ENCODE results near the gene SLC9A7.

SLC9A7 gene

GRCh38 chrX:46707274-46707965 is 51.5 kb downstream of the SLC9A7 start:
- WGBS, 2 experiments: 91 to 97% methylated on average over 9 of the region's 9 CpGs
- Histone ChIP-seq H3K27ac (ENCODE audit: insufficient read depth, low read depth, low read length, poor library complexity, severe bottlenecking) (no peak overlapping the region), H3K27me3 (ENCODE audit: control insufficient read depth, insufficient read depth, low read length, poor library complexity, severe bottlenecking) (no peaks in the 10 kb centered on the region), H3K4me1 (ENCODE audit: control insufficient read depth, insufficient read depth, low read length) (no peaks in the 10 kb centered on the region), H3K9me3 (ENCODE audit: control insufficient read depth, low read length) (no peaks in the 10 kb centered on the region), H3K4me3 (ENCODE audit: insufficient read depth, low read depth, low read length) (no peak overlapping the region), H3K36me3 (ENCODE audit: control insufficient read depth, insufficient read depth, low read length) (no peaks in the 10 kb centered on the region)

DNA sequence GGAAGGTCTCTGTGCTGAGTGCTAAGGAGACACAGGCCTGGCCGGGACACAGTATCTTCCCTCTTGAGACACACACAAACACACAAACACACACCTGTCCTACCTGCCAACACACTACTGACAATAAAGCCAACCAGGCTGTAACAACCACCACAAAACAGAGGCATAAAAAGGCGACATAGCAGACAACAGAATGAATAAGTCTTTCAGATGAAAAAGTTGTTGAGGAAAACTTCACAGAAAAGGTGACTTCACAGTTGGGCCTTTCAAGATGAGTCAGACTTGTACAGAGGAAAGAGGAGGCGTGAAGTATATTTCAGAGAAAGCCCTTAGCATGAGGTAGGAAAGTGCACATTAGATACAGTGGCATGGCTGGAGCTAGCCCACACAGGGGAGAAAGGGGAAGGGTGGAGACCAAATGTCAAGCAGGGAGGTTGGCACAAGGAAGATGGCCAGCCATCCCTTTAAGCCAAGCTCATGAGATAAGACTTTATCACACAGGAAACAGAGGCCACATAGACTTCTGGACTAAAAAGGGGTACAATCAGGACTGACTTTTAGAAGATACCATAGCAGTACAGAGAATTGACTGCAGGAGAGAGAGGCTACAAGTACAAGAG is 54.0 kb downstream of the SLC9A7 start:
- H3K9me3 ChIP-seq (ENCODE audit: control insufficient read depth, low read length): no peaks in the 10 kb centered on the region
- WGBS, 2 experiments: 92 to 93% methylated on average over 3 of the region's 3 CpGs
- no peak overlapping the region for H3K4me3 ChIP-seq (ENCODE audit: insufficient read depth, low read depth, low read length)
- H3K4me1 ChIP-seq (ENCODE audit: control insufficient read depth, insufficient read depth, low read length): no peaks in the 10 kb centered on the region
- no peaks in the 10 kb centered on the region for H3K27me3 ChIP-seq (ENCODE audit: control insufficient read depth, insufficient read depth, low read length, poor library complexity, severe bottlenecking)
- H3K36me3 ChIP-seq (ENCODE audit: control insufficient read depth, insufficient read depth, low read length): no peaks in the 10 kb centered on the region
- no peak overlapping the region for H3K27ac ChIP-seq (ENCODE audit: insufficient read depth, low read depth, low read length, poor library complexity, severe bottlenecking)

- Histone ChIP-seq H3K36me3 (ENCODE audit: control insufficient read depth, insufficient read depth, low read length) (no peaks in the 10 kb centered on the region), H3K9me3 (ENCODE audit: control insufficient read depth, low read length) (no peaks in the 10 kb centered on the region), H3K4me3 (ENCODE audit: insufficient read depth, low read depth, low read length) (no peak overlapping the region), H3K4me1 (ENCODE audit: control insufficient read depth, insufficient read depth, low read length) (no peaks in the 10 kb centered on the region), H3K27ac (ENCODE audit: insufficient read depth, low read depth, low read length, poor library complexity, severe bottlenecking) (no peak overlapping the region), H3K27me3 (ENCODE audit: control insufficient read depth, insufficient read depth, low read length, poor library complexity, severe bottlenecking) (no peaks in the 10 kb centered on the region)
- 88 to 93% methylated on average over 3 to 4 of the region's 4 CpGs for WGBS, 2 experiments
Observed at GRCh38 chrX:46703980-46704379, 54.9 kb downstream of the SLC9A7 start.

- no peak overlapping the region for H3K27ac ChIP-seq (ENCODE audit: insufficient read depth, low read depth, low read length, poor library complexity, severe bottlenecking)
- H3K27me3 ChIP-seq (ENCODE audit: control insufficient read depth, insufficient read depth, low read length, poor library complexity, severe bottlenecking): no peaks in the 10 kb centered on the region
- WGBS, 2 experiments: 64 to 84% methylated on average over 1 to 2 of the region's 3 CpGs
- H3K36me3 ChIP-seq (ENCODE audit: control insufficient read depth, insufficient read depth, low read length): no peaks in the 10 kb centered on the region
- H3K4me1 ChIP-seq (ENCODE audit: control insufficient read depth, insufficient read depth, low read length): no peaks in the 10 kb centered on the region
- H3K4me3 ChIP-seq (ENCODE audit: insufficient read depth, low read depth, low read length): no peak overlapping the region
- no peaks in the 10 kb centered on the region for H3K9me3 ChIP-seq (ENCODE audit: control insufficient read depth, low read length)
Observed at GRCh38 chrX:46698691-46699090, 60.2 kb downstream of the SLC9A7 start.

GRCh38 chrX:46695491-46695890 is 63.4 kb downstream of the SLC9A7 start:
- no peaks in the 10 kb centered on the region for H3K9me3 ChIP-seq (ENCODE audit: control insufficient read depth, low read length)
- H3K4me3 ChIP-seq (ENCODE audit: insufficient read depth, low read depth, low read length): no peak overlapping the region
- no peaks in the 10 kb centered on the region for H3K36me3 ChIP-seq (ENCODE audit: control insufficient read depth, insufficient read depth, low read length)
- 100% methylated on average over 1 of the region's 1 CpG; no CpG with 5 or more reads in 1 of the 2 experiments for WGBS, 2 experiments
- H3K27ac ChIP-seq (ENCODE audit: insufficient read depth, low read depth, low read length, poor library complexity, severe bottlenecking): no peak overlapping the region
- no peaks in the 10 kb centered on the region for H3K4me1 ChIP-seq (ENCODE audit: control insufficient read depth, insufficient read depth, low read length)
- H3K27me3 ChIP-seq (ENCODE audit: control insufficient read depth, insufficient read depth, low read length, poor library complexity, severe bottlenecking): no peaks in the 10 kb centered on the region

GRCh38 chrX:46694549-46694948 is 64.4 kb downstream of the SLC9A7 start:
- Histone ChIP-seq H3K36me3 (ENCODE audit: control insufficient read depth, insufficient read depth, low read length) (no peaks in the 10 kb centered on the region), H3K4me3 (ENCODE audit: insufficient read depth, low read depth, low read length) (no peak overlapping the region), H3K9me3 (ENCODE audit: control insufficient read depth, low read length) (no peaks in the 10 kb centered on the region), H3K27ac (ENCODE audit: insufficient read depth, low read depth, low read length, poor library complexity, severe bottlenecking) (no peak overlapping the region), H3K27me3 (ENCODE audit: control insufficient read depth, insufficient read depth, low read length, poor library complexity, severe bottlenecking) (no peaks in the 10 kb centered on the region), H3K4me1 (ENCODE audit: control insufficient read depth, insufficient read depth, low read length) (no peaks in the 10 kb centered on the region)
- 80% methylated on average over 2 of the region's 2 CpGs; no CpG with 5 or more reads in 1 of the 2 experiments for WGBS, 2 experiments

- Histone ChIP-seq H3K36me3 (ENCODE audit: control insufficient read depth, insufficient read depth, low read length) (no peaks in the 10 kb centered on the region), H3K27me3 (ENCODE audit: control insufficient read depth, insufficient read depth, low read length, poor library complexity, severe bottlenecking) (no peaks in the 10 kb centered on the region), H3K9me3 (ENCODE audit: control insufficient read depth, low read length) (no peaks in the 10 kb centered on the region), H3K4me3 (ENCODE audit: insufficient read depth, low read depth, low read length) (no peak overlapping the region), H3K27ac (ENCODE audit: insufficient read depth, low read depth, low read length, poor library complexity, severe bottlenecking) (no peak overlapping the region), H3K4me1 (ENCODE audit: control insufficient read depth, insufficient read depth, low read length) (no peaks in the 10 kb centered on the region)
- 89 to 93% methylated on average over 1 of the region's 2 CpGs for WGBS, 2 experiments
Observed at GRCh38 chrX:46693149-46693548, 65.8 kb downstream of the SLC9A7 start.

- no peaks in the 10 kb centered on the region for H3K36me3 ChIP-seq (ENCODE audit: control insufficient read depth, insufficient read depth, low read length)
- H3K4me3 ChIP-seq (ENCODE audit: insufficient read depth, low read depth, low read length): no peak overlapping the region
- H3K9me3 ChIP-seq (ENCODE audit: control insufficient read depth, low read length): no peaks in the 10 kb centered on the region
- H3K27me3 ChIP-seq (ENCODE audit: control insufficient read depth, insufficient read depth, low read length, poor library complexity, severe bottlenecking): no peaks in the 10 kb centered on the region
- 97 to 100% methylated on average over 1 to 2 of the region's 2 CpGs for WGBS, 2 experiments
- no peaks in the 10 kb centered on the region for H3K4me1 ChIP-seq (ENCODE audit: control insufficient read depth, insufficient read depth, low read length)
- no peak overlapping the region for H3K27ac ChIP-seq (ENCODE audit: insufficient read depth, low read depth, low read length, poor library complexity, severe bottlenecking)
Observed at GRCh38 chrX:46690818-46691217, 68.1 kb downstream of the SLC9A7 start.

- Histone ChIP-seq H3K9me3 (ENCODE audit: control insufficient read depth, low read length) (no peaks in the 10 kb centered on the region), H3K4me1 (ENCODE audit: control insufficient read depth, insufficient read depth, low read length) (no peaks in the 10 kb centered on the region), H3K27me3 (ENCODE audit: control insufficient read depth, insufficient read depth, low read length, poor library complexity, severe bottlenecking) (no peaks in the 10 kb centered on the region), H3K36me3 (ENCODE audit: control insufficient read depth, insufficient read depth, low read length) (no peaks in the 10 kb centered on the region), H3K27ac (ENCODE audit: insufficient read depth, low read depth, low read length, poor library complexity, severe bottlenecking) (no peak overlapping the region), H3K4me3 (ENCODE audit: insufficient read depth, low read depth, low read length) (no peak overlapping the region)
- no CpG with 5 or more reads among the region's 2 CpGs for WGBS, 2 experiments
Observed at GRCh38 chrX:46687619-46688018, 71.3 kb downstream of the SLC9A7 start.

- no peaks in the 10 kb centered on the region for H3K4me1 ChIP-seq (ENCODE audit: control insufficient read depth, insufficient read depth, low read length)
- no peak overlapping the region for H3K4me3 ChIP-seq (ENCODE audit: insufficient read depth, low read depth, low read length)
- no peaks in the 10 kb centered on the region for H3K27me3 ChIP-seq (ENCODE audit: control insufficient read depth, insufficient read depth, low read length, poor library complexity, severe bottlenecking)
- H3K9me3 ChIP-seq (ENCODE audit: control insufficient read depth, low read length): no peaks in the 10 kb centered on the region
- WGBS, 2 experiments: 43% methylated on average over 2 to 5 of the region's 5 CpGs
- H3K27ac ChIP-seq (ENCODE audit: insufficient read depth, low read depth, low read length, poor library complexity, severe bottlenecking): no peak overlapping the region
- H3K36me3 ChIP-seq (ENCODE audit: control insufficient read depth, insufficient read depth, low read length): no peaks in the 10 kb centered on the region
Observed at GRCh38 chrX:46686003-46686645, 72.8 kb downstream of the SLC9A7 start.
